A549 (cell line): Measurements from ENCODE around the gene DNAAF5. TPM values are rescaled to one million over a fixed set of nuclear protein-coding genes. Genes with fewer than 3 reads are reported as not detected.

Source experiments
- ATAC-seq, 2 experiments: fragments of 200-7000 bp in 1 of 2; fragments of >200 bp in 1 of 2; cut with Nextera tagmentation in 1 of 2; cut with Tn5 transposase in 1 of 2; 3 replicates each; pipeline versions ENCODE4 v1.8.0 to v1.9.1; 2018 to 2020; ENCODE audit warnings: mild to moderate bottlenecking in 1 of 2, moderate library complexity in 1 of 2
- CTCF ChIA-PET: fragments of 300-600 bp; sonication (Branson Sonifier 250); formaldehyde crosslinking; extraction: SDS; loops from one replicate; lab custom pipeline; 2021; ENCODE audit warnings: antibody characterized with exemption, inconsistent platforms; lab: Yijun Ruan, JAX
- POLR2A ChIA-PET: fragments of 350-600 bp; formaldehyde crosslinking; extraction: SDS; loops from one replicate; lab custom pipeline; 2021; ENCODE audit warnings: antibody characterized with exemption, inconsistent platforms; lab: Yijun Ruan, JAX
- DNase-seq, 2 experiments: peaks; one replicate each; pipeline versions ENCODE4 v3.0.0 to v3.0.0-alpha.2; 2011 to 2016; ENCODE audit warnings: low read depth in 1 of 2, low spot score in 1 of 2
- FAIRE-seq: peaks from 2 replicates; lab custom pipeline; 2011; peaks lifted over from hg19 to GRCh38; lab: Jason Lieb, UNC
- H3K27ac ChIP-seq, 2 experiments: fragments of >200 bp; sonication (Bioruptor Twin); formaldehyde crosslinking; 3 replicates each; pipeline ENCODE4 v1.5.1; 2016 to 2017
- H3K4me1 ChIP-seq: fragments of >200 bp; sonication (Bioruptor Twin); formaldehyde crosslinking; 3 replicates; pipeline ENCODE4 v1.6.1; 2016
- H3K4me2 ChIP-seq: fragments of >200 bp; sonication (Bioruptor Twin); formaldehyde crosslinking; 3 replicates; pipeline ENCODE4 v1.6.1; 2016
- H3K4me3 ChIP-seq: fragments of >200 bp; sonication (Bioruptor Twin); formaldehyde crosslinking; 3 replicates; pipeline ENCODE4 v1.5.1; 2016
- H3K9me3 ChIP-seq: fragments of >200 bp; sonication (Bioruptor Twin); formaldehyde crosslinking; 3 replicates; pipeline ENCODE4 v1.6.1; 2016
- BHLHE40 ChIP-seq: IDR thresholded peaks from 2 replicates; pipeline ENCODE4 v1.6.1; 2012; ENCODE audit warnings: low read depth, low read length, inconsistent platforms
- CEBPB ChIP-seq, 2 experiments: fragments of >200 bp in 1 of 2; sonication (Bioruptor Twin) in 1 of 2; formaldehyde crosslinking in 1 of 2; IDR thresholded peaks; 2 replicates each; pipeline ENCODE4 v1.6.1; 2012 to 2016
- EHF ChIP-seq: fragments of 250-450 bp; sonication (Bioruptor Pico); IDR thresholded peaks from 2 replicates; pipeline ENCODE4 v1.5.0; 2020; ENCODE audit warnings: mild to moderate bottlenecking
- EHMT2 ChIP-seq: fragments of 200-600 bp; sonication (generic); IDR thresholded peaks from 2 replicates; pipeline ENCODE4 v1.6.1; 2016; ENCODE audit warnings: antibody characterized with exemption, low read depth, mild to moderate bottlenecking, moderate library complexity
- ESRRA ChIP-seq: fragments of 150-350 bp; IDR thresholded peaks from 2 replicates; pipeline ENCODE4 v1.6.1; 2014; ENCODE audit warnings: mild to moderate bottlenecking, low read length, borderline replicate concordance
- GATA3 ChIP-seq: IDR thresholded peaks from 2 replicates; pipeline ENCODE4 v1.6.1; 2012; ENCODE audit warnings: borderline replicate concordance
- HDAC2 ChIP-seq: fragments of 200-600 bp; sonication (generic); IDR thresholded peaks from 2 replicates; pipeline ENCODE4 v1.6.1; 2016
- HOXB13 ChIP-seq: fragments of 250-450 bp; sonication (Bioruptor Pico); IDR thresholded peaks from 2 replicates; pipeline ENCODE4 v1.5.0; 2020; ENCODE audit warnings: low read depth, mild to moderate bottlenecking, moderate library complexity
- HOXB5 ChIP-seq: fragments of 250-450 bp; sonication (Bioruptor Pico); IDR thresholded peaks from 2 replicates; pipeline ENCODE4 v1.5.0; 2020; ENCODE audit warnings: mild to moderate bottlenecking, moderate library complexity
- JUN ChIP-seq, 2 experiments: fragments of >200 bp; sonication (Bioruptor Twin); formaldehyde crosslinking; IDR thresholded peaks; 2 replicates in 1 of 2; 3 replicates in 1 of 2; pipeline ENCODE4 v1.6.1; 2016 to 2017
- JUNB ChIP-seq: fragments of >200 bp; sonication (Bioruptor Twin); formaldehyde crosslinking; IDR thresholded peaks from 2 replicates; pipeline ENCODE4 v1.6.1; 2016
- MAFK ChIP-seq: fragments of 450-650 bp; IDR thresholded peaks from 2 replicates; pipeline ENCODE4 v1.6.1; 2014; ENCODE audit not compliant: partially characterized antibody
- MAZ ChIP-seq: fragments of 150-350 bp; IDR thresholded peaks from 2 replicates; pipeline ENCODE4 v1.6.1; 2014; ENCODE audit warnings: antibody characterized with exemption, low read depth, low read length, borderline replicate concordance
- NFE2L2 ChIP-seq: fragments of 150-350 bp; conservative IDR thresholded peaks from 2 replicates; pipeline ENCODE4 v1.6.1; 2014; ENCODE audit warnings: low read length
- NPAS2 ChIP-seq: fragments of 250-450 bp; sonication (Bioruptor Pico); IDR thresholded peaks from 2 replicates; pipeline ENCODE4 v1.8.0; 2022; ENCODE audit warnings: mild to moderate bottlenecking, moderate library complexity, borderline replicate concordance
- POLR2A ChIP-seq: IDR thresholded peaks from 2 replicates; pipeline ENCODE4 v1.6.1; 2012; ENCODE audit warnings: mild to moderate bottlenecking, low read length
- RARB ChIP-seq: fragments of 250-450 bp; sonication (Bioruptor Pico); IDR thresholded peaks from 2 replicates; pipeline ENCODE4 v1.8.0; 2021; ENCODE audit warnings: mild to moderate bottlenecking, moderate library complexity
- TFCP2L1 ChIP-seq: fragments of 250-450 bp; sonication (Bioruptor Pico); IDR thresholded peaks from 2 replicates; pipeline ENCODE4 v1.5.0; 2021; ENCODE audit warnings: mild to moderate bottlenecking
- ZSCAN20 ChIP-seq: fragments of 250-450 bp; sonication (Bioruptor Pico); IDR thresholded peaks from 2 replicates; pipeline ENCODE4 v1.8.0; 2022; ENCODE audit warnings: mild to moderate bottlenecking, moderate library complexity
- WGBS: methylation state at CpG from one replicate; pipeline ENCODE4 v1.1.6; 2017; ENCODE audit errors: missing lambda C conversion rate; 5-methylcytosine and 5-hydroxymethylcytosine counted together
- polyA plus RNA-seq, 4 experiments: library from polyadenylated mRNA; depleted of rRNA in 3 of 4; stranded (reverse); fragments of >200 nt; fragmentation: RNase III in 1 of 4; extraction: RNeasy Plus Mini Kit Qiagen cat#74134 plus additional on column Dnase treatment in 1 of 4; gene quantifications; 2 replicates in 3 of 4; 3 replicates in 1 of 4; pipeline ENCODE4 v1.2.3, GENCODE V29; 2011 to 2017
- TF ChIP-seq, protein P1 (sequence below): fragments of >200 bp; sonication (Bioruptor Twin); formaldehyde crosslinking; IDR thresholded peaks from 3 replicates; pipeline ENCODE4 v1.5.1; 2016
- TF ChIP-seq, protein P2 (sequence below): fragments of 250-450 bp; sonication (Bioruptor Pico); IDR thresholded peaks from 2 replicates; pipeline ENCODE4 v1.5.0; 2020; ENCODE audit warnings: low read depth, mild to moderate bottlenecking, moderate library complexity
- TF ChIP-seq, protein P3 (sequence below): IDR thresholded peaks from 2 replicates; pipeline ENCODE4 v1.6.1; 2012
- TF ChIP-seq, protein P4 (sequence below): fragments of 150-350 bp; IDR thresholded peaks from 2 replicates; pipeline ENCODE4 v1.6.1; 2014; ENCODE audit warnings: low read depth, mild to moderate bottlenecking, low read length

The DNAAF5 gene
- polyA plus RNA-seq, 2 of the 4 experiments (the other 2 are of a cell fraction), result 27.8 to 34.7 TPM

DNA sequence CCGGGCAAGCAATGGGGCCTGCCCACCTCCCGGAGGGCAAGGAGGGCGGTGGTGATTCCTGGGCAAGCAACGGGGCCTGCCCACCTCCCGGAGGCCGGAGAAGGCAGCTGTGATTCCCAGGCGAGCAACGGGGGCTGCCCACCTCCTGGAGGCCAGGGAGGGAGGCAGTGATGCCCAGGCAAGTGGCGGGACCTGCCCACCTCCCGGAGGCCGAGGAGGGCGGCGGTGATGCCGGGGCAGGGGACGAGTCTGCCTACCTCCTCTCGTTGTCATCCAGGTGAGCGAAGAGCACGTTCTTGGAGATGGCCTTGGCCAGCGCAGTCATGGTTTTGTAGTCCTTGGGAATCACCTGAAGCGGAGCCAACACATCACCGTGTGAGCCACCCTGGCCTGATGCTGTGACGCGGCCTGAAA is 49.5 kb upstream of the DNAAF5 start:
- WGBS, result 95% methylated on average over 22 of the region's 23 CpGs
- no peaks in the 10 kb centered on the region for H3K9me3 ChIP-seq
- ChIA-PET CTCF (interaction anchor here (0.9 kb wide), 1 partner anchor 40 kb away, joined by 5 read pairs; no protein-coding TSS in a partner anchor), POLR2A (no interaction called here)
- no peak for ATAC-seq
- H3K4me3 ChIP-seq, result no peak overlapping the region
- no peak for TF ChIP-seq HDAC2
- no peak for TF ChIP-seq NPAS2 (CRISPR knock-in tag)
- no peak for TF ChIP-seq ESRRA
- TF ChIP-seq GATA3, result no peak
- TF ChIP-seq, protein P1, sequence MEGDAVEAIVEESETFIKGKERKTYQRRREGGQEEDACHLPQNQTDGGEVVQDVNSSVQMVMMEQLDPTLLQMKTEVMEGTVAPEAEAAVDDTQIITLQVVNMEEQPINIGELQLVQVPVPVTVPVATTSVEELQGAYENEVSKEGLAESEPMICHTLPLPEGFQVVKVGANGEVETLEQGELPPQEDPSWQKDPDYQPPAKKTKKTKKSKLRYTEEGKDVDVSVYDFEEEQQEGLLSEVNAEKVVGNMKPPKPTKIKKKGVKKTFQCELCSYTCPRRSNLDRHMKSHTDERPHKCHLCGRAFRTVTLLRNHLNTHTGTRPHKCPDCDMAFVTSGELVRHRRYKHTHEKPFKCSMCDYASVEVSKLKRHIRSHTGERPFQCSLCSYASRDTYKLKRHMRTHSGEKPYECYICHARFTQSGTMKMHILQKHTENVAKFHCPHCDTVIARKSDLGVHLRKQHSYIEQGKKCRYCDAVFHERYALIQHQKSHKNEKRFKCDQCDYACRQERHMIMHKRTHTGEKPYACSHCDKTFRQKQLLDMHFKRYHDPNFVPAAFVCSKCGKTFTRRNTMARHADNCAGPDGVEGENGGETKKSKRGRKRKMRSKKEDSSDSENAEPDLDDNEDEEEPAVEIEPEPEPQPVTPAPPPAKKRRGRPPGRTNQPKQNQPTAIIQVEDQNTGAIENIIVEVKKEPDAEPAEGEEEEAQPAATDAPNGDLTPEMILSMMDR, result no peak
- no peak for TF ChIP-seq BHLHE40
- no peak for TF ChIP-seq ZSCAN20 (CRISPR knock-in tag)
- no peak for TF ChIP-seq TFCP2L1 (CRISPR knock-in tag)
- no peak for TF ChIP-seq EHMT2
- no peak for TF ChIP-seq MAFK
- no peak for TF ChIP-seq POLR2A
- no peak for TF ChIP-seq HOXB5 (CRISPR knock-in tag)
- TF ChIP-seq EHF (CRISPR knock-in tag), result no peak
- TF ChIP-seq, protein P2, sequence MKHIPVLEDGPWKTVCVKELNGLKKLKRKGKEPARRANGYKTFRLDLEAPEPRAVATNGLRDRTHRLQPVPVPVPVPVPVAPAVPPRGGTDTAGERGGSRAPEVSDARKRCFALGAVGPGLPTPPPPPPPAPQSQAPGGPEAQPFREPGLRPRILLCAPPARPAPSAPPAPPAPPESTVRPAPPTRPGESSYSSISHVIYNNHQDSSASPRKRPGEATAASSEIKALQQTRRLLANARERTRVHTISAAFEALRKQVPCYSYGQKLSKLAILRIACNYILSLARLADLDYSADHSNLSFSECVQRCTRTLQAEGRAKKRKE (CRISPR knock-in tag), result no peak
- H3K4me2 ChIP-seq, result no peak overlapping the region
- H3K27ac ChIP-seq, result no peak overlapping the region
- no peak for FAIRE-seq
- H3K4me1 ChIP-seq, result no peaks in the 10 kb centered on the region
- no peak for DNase-seq

DNA sequence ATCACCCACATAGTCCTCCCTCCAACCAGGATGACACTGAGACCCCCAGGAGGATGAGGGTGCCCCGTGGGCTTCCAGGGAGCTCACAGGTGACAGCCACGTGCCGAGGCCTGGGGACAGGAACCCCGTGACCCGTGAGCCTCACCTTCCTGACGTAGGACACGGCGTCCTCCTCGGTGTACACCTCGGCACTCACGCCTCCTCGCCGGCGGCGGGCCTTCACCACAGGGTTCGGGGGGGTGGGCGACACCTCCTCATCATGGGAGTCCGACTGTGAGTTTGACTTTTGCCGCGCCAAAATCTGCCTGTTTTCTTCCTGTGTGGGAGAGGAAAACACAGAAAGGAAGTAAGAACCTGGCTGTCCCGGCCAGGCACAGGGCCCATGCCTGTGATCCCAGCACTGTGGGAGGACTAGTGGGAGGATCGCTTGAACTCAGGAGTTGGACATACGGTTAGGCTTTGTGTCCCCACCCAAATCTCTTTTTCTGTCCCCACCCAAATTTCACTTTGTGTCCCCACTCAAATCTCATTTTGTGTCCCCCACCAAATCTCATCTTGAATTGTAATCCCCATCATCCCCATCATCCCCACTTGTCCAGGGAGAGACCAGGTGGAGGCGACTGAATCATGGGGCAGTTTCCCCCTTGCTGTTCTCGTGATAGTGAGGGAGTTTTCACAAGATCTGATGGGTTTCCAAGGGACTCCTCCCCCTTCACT is 45.9 kb upstream of the DNAAF5 start:
- H3K9me3 ChIP-seq, result peaks cover 21% of the 10 kb centered on the region
- whole genome bisulfite sequencing, result 95% methylated on average over 25 of the region's 25 CpGs
- H3K4me2 ChIP-seq, result no peak overlapping the region
- POLR2A ChIA-PET, result no interaction called here
- TF ChIP-seq JUNB (no peak), NFE2L2 (no peak), JUN (IDR thresholded peaks at IDR 0.05) (no peak), CEBPB (IDR thresholded peaks at IDR 0.05) (no peak)
- TF ChIP-seq, protein P3, sequence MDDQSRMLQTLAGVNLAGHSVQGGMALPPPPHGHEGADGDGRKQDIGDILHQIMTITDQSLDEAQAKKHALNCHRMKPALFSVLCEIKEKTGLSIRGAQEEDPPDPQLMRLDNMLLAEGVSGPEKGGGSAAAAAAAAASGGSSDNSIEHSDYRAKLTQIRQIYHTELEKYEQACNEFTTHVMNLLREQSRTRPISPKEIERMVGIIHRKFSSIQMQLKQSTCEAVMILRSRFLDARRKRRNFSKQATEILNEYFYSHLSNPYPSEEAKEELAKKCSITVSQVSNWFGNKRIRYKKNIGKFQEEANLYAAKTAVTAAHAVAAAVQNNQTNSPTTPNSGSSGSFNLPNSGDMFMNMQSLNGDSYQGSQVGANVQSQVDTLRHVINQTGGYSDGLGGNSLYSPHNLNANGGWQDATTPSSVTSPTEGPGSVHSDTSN, result no peak
- H3K4me1 ChIP-seq, result no peaks in the 10 kb centered on the region
- no peak overlapping the region for H3K4me3 ChIP-seq
- FAIRE-seq (no peak), DNase-seq (no peak), ATAC-seq (no peak)
- H3K27ac ChIP-seq, result no peak overlapping the region
- CTCF ChIA-PET, result interaction anchor here (0.6 kb wide), 1 partner anchor 11 kb away, joined by 3 read pairs; no protein-coding TSS in a partner anchor

DNA sequence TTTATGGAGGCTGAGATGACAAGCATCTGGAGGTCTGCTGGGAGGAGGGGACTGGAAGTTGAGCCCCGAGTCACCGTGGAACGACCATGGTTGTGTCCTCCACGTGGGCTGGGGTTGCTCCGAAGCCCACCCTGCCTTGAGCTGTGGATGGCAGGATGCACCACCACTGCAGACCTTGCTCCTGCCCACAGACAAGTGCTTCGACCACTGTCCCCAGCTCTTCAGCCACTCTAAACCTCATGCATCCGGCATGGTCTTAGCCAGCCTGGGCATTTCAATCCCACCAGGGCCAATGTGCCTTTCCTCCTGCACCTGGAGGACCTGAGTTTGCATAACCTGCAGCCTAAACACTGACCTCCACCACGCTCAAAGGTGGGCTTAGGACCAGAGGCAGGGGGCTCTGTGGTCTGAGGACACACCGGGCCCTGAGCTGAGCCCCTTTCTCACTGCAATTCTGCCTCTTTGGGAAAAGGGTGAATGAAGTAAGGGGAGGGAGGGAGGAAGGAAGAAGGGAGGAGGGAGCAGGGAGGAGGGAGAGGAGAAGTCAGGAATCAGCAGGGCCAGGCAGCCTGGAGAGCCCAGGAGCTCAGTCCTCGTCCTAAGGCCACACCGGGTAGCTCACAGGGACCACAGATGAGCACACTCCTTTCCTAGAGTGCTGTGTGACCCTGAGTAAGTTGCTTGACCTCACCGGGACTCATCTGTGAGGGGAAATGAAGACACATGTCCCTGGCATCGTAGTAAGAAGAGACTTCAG is 44.8 kb upstream of the DNAAF5 start:
- ChIA-PET CTCF (no interaction called here), POLR2A (no interaction called here)
- peaks cover 32% of the 10 kb centered on the region for H3K9me3 ChIP-seq
- no peak for DNase-seq
- no peak overlapping the region for H3K4me2 ChIP-seq
- no peaks in the 10 kb centered on the region for H3K4me1 ChIP-seq
- ATAC-seq, result no peak
- TF ChIP-seq HOXB13 (no peak), MAZ (no peak), RARB (CRISPR knock-in tag) (no peak)
- TF ChIP-seq, protein P4, sequence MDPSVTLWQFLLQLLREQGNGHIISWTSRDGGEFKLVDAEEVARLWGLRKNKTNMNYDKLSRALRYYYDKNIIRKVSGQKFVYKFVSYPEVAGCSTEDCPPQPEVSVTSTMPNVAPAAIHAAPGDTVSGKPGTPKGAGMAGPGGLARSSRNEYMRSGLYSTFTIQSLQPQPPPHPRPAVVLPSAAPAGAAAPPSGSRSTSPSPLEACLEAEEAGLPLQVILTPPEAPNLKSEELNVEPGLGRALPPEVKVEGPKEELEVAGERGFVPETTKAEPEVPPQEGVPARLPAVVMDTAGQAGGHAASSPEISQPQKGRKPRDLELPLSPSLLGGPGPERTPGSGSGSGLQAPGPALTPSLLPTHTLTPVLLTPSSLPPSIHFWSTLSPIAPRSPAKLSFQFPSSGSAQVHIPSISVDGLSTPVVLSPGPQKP, result no peak
- H3K27ac ChIP-seq, result no peak overlapping the region
- H3K4me3 ChIP-seq, result no peak overlapping the region
- no peak for FAIRE-seq
- 94% methylated on average over 13 of the region's 13 CpGs for WGBS
